Posterior vena cava (tissue), 2 donors: Measurements from ENCODE around the gene RTN4RL1. TPM values are rescaled to one million over a fixed set of nuclear protein-coding genes. Genes with fewer than 3 reads are reported as not detected.
"Not testable (repeated sequence)": the region's sequence is repeated elsewhere in the genome, so short reads cannot be mapped to it uniquely, and the experiment has no call there.

ENCODE experiments used
- DNase-seq: peaks from one replicate; pipeline ENCODE4 v3.0.0-alpha.2; 2020; ENCODE audit warnings: low spot score
- intact Hi-C, 2 donors: fragments of 100-400 bp; cut with DNase I; formaldehyde crosslinking; loops; one replicate each; pipeline versions ENCODE4 v1.14.1 to v1.14.2; 2022 to 2023
- total RNA-seq, 2 donors: library from RNA; stranded (reverse); fragmentation: NEBNext Ultra II Directional; extraction: Animal tissue kit (Norgen Biotek cat#: 25700); gene quantifications; one replicate each; pipeline ENCODE4 v1.2.1, GENCODE V29; 2021
- donor health status: DM: yes; HTN: yes; CAD: no.
- donor health status: DM: yes; HTN: yes; CAD: no.

The RTN4RL1 gene
- total RNA-seq, 2 donors from 2014 or later: 1.3 to 4.3 TPM

- no peak for DNase-seq
- intact Hi-C loops: no loop called here
Measured at GRCh38 chr17:1995321-1995892, 29.7 kb downstream of the RTN4RL1 start.

DNA sequence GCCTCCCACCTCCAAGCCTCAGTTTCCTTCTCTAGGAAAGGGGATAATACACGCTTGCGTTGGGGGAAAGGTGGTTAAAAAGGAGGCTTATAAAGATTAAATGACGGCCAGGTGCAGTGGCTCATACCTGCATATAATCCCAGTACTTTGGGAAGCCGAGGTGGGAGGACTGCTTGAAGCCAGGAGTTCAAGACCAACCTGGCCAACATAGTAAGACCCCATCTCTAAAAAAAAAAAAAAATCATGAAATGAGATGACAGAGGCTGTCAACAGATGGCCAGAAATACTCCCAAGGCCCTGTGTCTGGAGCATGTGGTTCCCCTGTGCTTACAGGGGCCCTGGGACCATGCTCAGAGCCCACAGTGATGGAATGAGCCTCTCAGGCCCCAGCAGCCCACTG is 30.4 kb downstream of the RTN4RL1 start:
- intact Hi-C loops: no loop called here
- no peak for DNase-seq

- DNase-seq: no peak
- intact Hi-C loops: no loop called here
Measured at GRCh38 chr17:1992541-1992940, 32.6 kb downstream of the RTN4RL1 start.

GRCh38 chr17:1989135-1989534 is 36.0 kb downstream of the RTN4RL1 start:
- intact Hi-C loops: no loop called here

GRCh38 chr17:1986783-1987451 is 38.2 kb downstream of the RTN4RL1 start:
- intact Hi-C loops: no loop called here
- no peak for DNase-seq

More at GRCh38 chr17:1989135-1989534, 36.0 kb downstream of the RTN4RL1 start:
- no peak for DNase-seq

- no peak for DNase-seq
- intact Hi-C loops: no loop called here
Measured at GRCh38 chr17:1985686-1986085, 39.4 kb downstream of the RTN4RL1 start.

GRCh38 chr17:1985093-1985492 is 40.0 kb downstream of the RTN4RL1 start:
- DNase-seq: no peak
- intact Hi-C loops: no loop called here

DNA sequence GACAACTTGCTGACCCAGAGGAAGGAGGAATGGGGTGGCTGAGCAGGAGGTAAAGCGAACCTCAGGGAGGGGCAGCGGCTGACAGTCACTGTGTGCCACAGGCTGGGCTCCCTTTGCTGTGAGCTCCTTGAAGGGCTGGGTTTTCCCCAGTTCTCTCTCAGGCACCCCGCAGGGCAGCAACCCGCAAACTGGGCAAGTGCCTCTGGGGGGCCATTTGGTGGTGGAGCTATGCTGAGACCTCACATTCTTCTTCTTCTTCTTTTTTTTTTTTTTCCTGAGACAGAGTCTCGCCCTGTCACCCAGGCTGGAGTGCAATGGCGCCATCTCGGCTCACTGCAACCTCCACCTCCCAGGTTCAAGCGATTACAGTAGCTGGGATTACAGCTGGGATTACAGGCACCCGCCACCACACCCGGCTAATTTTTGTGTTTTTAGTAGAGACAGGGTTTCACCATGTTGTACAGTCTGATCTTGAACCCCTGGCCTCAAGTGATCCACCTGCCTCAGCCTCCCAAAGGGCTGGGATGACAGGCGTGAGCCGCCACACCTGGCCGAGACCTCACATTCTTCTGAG is 42.3 kb downstream of the RTN4RL1 start:
- DNase-seq, intact Hi-C loops: not testable (repeated sequence)

- intact Hi-C loops: no loop called here
- DNase-seq: no peak
Measured at GRCh38 chr17:1980665-1981250, 44.4 kb downstream of the RTN4RL1 start.

DNA sequence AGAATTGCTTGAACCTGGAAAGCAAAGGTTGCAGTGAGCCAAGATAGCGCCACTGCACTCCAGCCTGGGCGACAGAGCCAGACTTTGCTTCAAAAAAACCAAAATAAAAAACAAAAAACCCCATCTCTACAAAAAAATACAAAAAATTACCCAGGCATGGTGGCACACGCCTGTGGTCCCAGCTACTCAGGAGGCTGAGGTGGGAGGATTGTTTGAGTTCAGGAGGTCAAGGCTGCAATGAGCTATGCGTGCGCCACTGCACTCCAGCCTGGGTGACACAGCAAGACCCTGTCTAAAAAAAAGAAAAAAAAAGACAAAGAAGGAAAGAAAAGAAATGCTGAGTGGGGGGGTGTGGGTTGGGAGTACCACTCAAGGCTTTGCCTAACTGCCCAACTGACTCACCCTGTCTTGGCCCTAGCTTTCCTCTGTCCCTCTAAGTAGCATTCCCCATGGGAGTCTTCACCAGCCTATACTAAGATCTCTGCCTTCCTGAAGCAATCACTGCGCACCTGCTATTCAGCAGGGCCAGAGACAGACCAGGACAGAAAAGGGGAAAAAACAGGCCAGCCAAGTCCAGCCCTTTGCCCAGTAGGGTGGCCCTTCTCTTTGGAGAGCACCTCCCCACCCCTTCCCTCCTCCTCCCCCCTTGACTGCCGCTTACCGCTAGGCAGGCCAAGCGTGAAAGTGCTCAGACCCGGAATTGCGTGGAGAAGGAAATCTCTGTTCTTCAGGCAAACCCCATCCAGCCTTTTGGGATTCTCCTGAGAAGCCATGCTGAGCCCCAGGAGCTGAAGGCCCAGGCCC is 45.8 kb downstream of the RTN4RL1 start:
- intact Hi-C loops: loop anchor here in 1 of 2 donors (10.0 kb wide), 1 partner anchor 45 kb away; the partner anchor contains the start of gene RTN4RL1
- no peak for DNase-seq

DNA sequence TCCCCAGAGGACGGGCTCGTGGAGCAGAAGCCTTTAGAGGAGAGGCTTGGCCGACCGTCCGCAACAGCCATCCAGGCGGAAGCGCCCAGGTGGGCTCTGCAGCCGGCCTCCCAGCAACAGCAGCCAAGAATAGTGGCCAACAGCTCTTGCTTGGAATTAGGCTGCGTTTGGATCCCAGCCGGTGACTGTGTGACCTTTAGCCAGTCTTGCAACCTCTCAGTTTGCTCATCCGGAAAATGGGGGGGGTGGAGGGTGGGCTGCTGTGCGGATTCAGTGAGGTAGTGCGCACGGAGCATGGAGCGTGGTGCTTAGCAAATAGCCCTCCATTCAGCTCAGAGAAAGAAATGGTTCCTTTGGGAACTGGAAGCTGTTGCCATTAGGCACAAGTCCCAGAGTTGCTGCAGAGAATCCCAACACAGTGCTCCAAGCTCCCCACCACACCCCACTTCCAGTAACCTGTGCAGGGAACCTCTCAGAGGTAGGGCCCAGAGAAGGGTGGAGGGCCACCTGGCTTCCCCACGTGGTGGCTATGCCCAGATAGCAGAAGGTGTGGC is 46.7 kb downstream of the RTN4RL1 start:
- no peak for DNase-seq
- intact Hi-C loops: loop anchor here in 1 of 2 donors (10.0 kb wide), 1 partner anchor 46 kb away; the partner anchor contains the start of gene RTN4RL1

GRCh38 chr17:1977583-1978395 is 47.3 kb downstream of the RTN4RL1 start:
- no peak for DNase-seq
- intact Hi-C loops: loop anchor here in 1 of 2 donors (10.0 kb wide), 1 partner anchor 47 kb away; the partner anchor contains the start of gene RTN4RL1

DNA sequence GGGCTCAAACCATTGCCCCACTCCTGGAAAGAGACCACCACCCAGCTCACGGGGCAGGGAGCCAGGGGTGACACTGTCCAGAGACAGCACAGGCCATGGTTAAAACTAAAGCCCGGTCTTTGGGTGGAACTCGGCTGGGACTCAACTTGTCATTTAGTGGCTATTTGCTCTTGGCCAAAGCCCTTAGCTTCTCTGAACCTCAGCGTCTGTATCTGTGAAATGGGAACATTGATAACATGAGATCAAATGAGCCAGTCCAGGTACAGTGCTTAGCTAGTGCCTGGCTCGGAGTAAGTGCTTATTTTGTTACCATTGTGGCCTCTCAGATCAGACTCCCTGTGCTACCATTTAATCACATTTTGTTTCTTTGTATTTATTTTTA is 48.5 kb downstream of the RTN4RL1 start:
- intact Hi-C loops: loop anchor here in 1 of 2 donors (10.0 kb wide), 1 partner anchor 48 kb away; the partner anchor contains the start of gene RTN4RL1
- no peak for DNase-seq

DNA sequence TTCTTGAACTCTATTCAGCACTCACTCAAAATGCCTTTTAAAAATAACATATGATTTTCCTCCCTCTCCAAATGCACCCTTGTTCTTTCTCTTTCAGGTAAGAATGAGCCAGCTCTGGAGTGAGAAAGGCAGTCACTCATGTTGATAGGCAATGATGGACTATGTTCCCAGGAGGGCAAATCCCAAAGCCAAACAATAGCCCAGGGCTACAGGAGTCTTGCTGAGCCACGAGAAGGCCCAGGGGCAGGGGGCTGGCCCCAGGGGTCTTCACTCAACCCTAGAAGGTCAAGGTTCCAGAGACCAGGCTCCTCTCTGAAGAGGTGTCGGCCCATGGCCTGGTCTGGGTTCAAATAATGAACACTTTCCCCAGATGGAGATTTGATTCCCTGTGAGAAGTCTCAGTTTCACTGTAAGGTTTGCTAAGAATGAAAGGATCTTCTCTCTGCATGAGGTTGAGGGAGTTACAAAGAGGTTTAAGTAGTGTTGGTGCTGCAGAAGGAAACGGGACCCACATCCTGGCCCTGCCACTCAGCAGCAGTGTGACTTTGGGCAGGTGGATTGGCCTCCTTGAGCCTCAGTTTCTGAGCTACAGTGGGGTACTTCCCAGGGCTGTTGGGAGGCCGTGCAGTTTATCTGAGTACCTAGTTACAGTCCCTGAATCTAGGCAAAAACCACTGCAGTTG is 49.0 kb downstream of the RTN4RL1 start:
- intact Hi-C loops: loop anchor here in 1 of 2 donors (10.0 kb wide), 1 partner anchor 49 kb away; the partner anchor contains the start of gene RTN4RL1
- DNase-seq: no peak

- intact Hi-C loops: loop anchor here in 1 of 2 donors (10.0 kb wide), 1 partner anchor 49 kb away; the partner anchor contains the start of gene RTN4RL1
- DNase-seq: no peak
Measured at GRCh38 chr17:1975573-1975972, 49.6 kb downstream of the RTN4RL1 start.

GRCh38 chr17:1972487-1973160 is 52.5 kb downstream of the RTN4RL1 start:
- no peak for DNase-seq
- intact Hi-C loops: loop anchor here in 1 of 2 donors (10.0 kb wide), 1 partner anchor 52 kb away; the partner anchor contains the start of gene RTN4RL1
